ENCODE data around the gene UBE2Z. TPM values are rescaled to one million over a fixed set of nuclear protein-coding genes. Genes with fewer than 3 reads are reported as not detected.

UBE2Z gene
- total RNA-seq, 1 experiment from 2014 or later: 108 TPM

GRCh38 chr17:48960834-48961515 is 52.8 kb downstream of the UBE2Z start:
- intact Hi-C loops (cut with micrococcal nuclease; ENCODE audit: unreplicated experiment): no loop called here
- H3K4me3 ChIP-seq (ENCODE audit: low read depth, low read length, poor library complexity, severe bottlenecking): no peak overlapping the region
- H3K27ac ChIP-seq (ENCODE audit: low read depth, low read length, poor library complexity, severe bottlenecking): no peak overlapping the region
- BruUV-seq (replicated peaks): no TSS peak
- no peak for TF ChIP-seq CTCF (conservative IDR thresholded peaks at IDR 0.05; ENCODE audit: low read depth, low read length)
- TF ChIP-seq EZH2 (IDR thresholded peaks at IDR 0.05; ENCODE audit: borderline replicate concordance, low read depth, low read length, poor library complexity, severe bottlenecking): no peak
- peaks cover 3% of the 10 kb centered on the region for H3K4me1 ChIP-seq (ENCODE audit: insufficient read depth, low read length, poor library complexity, severe bottlenecking)
- ChIA-PET CTCF (no interaction called here), POLR2A (ENCODE audit: low non-redundant PET) (no interaction called here)
- no peak for DNase-seq (ENCODE audit: low spot score)
- H3K36me3 ChIP-seq (ENCODE audit: insufficient read depth, low read length, poor library complexity, severe bottlenecking): no peaks in the 10 kb centered on the region
- no peaks in the 10 kb centered on the region for H3K9me3 ChIP-seq (ENCODE audit: low read depth, low read length, poor library complexity, severe bottlenecking)
- no peaks in the 10 kb centered on the region for H3K27me3 ChIP-seq (replicated peaks; ENCODE audit: insufficient read depth, low read depth, low read length, poor library complexity)

GRCh38 chr17:48961516-48962233 is 53.5 kb downstream of the UBE2Z start:
- no peak overlapping the region for H3K27ac ChIP-seq (ENCODE audit: low read depth, low read length, poor library complexity, severe bottlenecking)
- CTCF ChIA-PET: no interaction called here
- BruUV-seq (replicated peaks): no TSS peak

GRCh38 chr17:48970224-48970623 is 62.0 kb downstream of the UBE2Z start:
- H3K4me1 ChIP-seq (ENCODE audit: insufficient read depth, low read length, poor library complexity, severe bottlenecking): peaks cover 16% of the 10 kb centered on the region
- ChIA-PET POLR2A (ENCODE audit: low non-redundant PET) (no interaction called here), CTCF (no interaction called here)
- intact Hi-C loops (cut with micrococcal nuclease; ENCODE audit: unreplicated experiment): no loop called here
- BruUV-seq (replicated peaks): no TSS peak
- no peaks in the 10 kb centered on the region for H3K36me3 ChIP-seq (ENCODE audit: insufficient read depth, low read length, poor library complexity, severe bottlenecking)
- no peak overlapping the region for H3K4me3 ChIP-seq (ENCODE audit: low read depth, low read length, poor library complexity, severe bottlenecking)
- no peaks in the 10 kb centered on the region for H3K27me3 ChIP-seq (replicated peaks; ENCODE audit: insufficient read depth, low read depth, low read length, poor library complexity)
- no peak overlapping the region for H3K27ac ChIP-seq (ENCODE audit: low read depth, low read length, poor library complexity, severe bottlenecking)
- peak; percentile 73 for DNase-seq (ENCODE audit: low spot score)
- TF ChIP-seq EZH2 (IDR thresholded peaks at IDR 0.05; ENCODE audit: borderline replicate concordance, low read depth, low read length, poor library complexity, severe bottlenecking) (no peak), CTCF (conservative IDR thresholded peaks at IDR 0.05; ENCODE audit: low read depth, low read length) (no peak)
- no peaks in the 10 kb centered on the region for H3K9me3 ChIP-seq (ENCODE audit: low read depth, low read length, poor library complexity, severe bottlenecking)

More at GRCh38 chr17:48961516-48962233, 53.5 kb downstream of the UBE2Z start:
- Histone ChIP-seq H3K36me3 (ENCODE audit: insufficient read depth, low read length, poor library complexity, severe bottlenecking) (no peaks in the 10 kb centered on the region), H3K27me3 (replicated peaks; ENCODE audit: insufficient read depth, low read depth, low read length, poor library complexity) (no peaks in the 10 kb centered on the region), H3K4me3 (ENCODE audit: low read depth, low read length, poor library complexity, severe bottlenecking) (no peak overlapping the region), H3K9me3 (ENCODE audit: low read depth, low read length, poor library complexity, severe bottlenecking) (no peaks in the 10 kb centered on the region), H3K4me1 (ENCODE audit: insufficient read depth, low read length, poor library complexity, severe bottlenecking) (peaks cover 3% of the 10 kb centered on the region)
- intact Hi-C loops (cut with micrococcal nuclease; ENCODE audit: unreplicated experiment): no loop called here
- POLR2A ChIA-PET (ENCODE audit: low non-redundant PET): no interaction called here
- no peak for DNase-seq (ENCODE audit: low spot score)
- TF ChIP-seq CTCF (conservative IDR thresholded peaks at IDR 0.05; ENCODE audit: low read depth, low read length) (no peak), EZH2 (IDR thresholded peaks at IDR 0.05; ENCODE audit: borderline replicate concordance, low read depth, low read length, poor library complexity, severe bottlenecking) (no peak)
